Dedifferentiated amniotic fluid mesenchymal stem cell (primary cell): ENCODE measurements around the gene SGSH.
"Not testable (repeated sequence)": the region's sequence is repeated elsewhere in the genome, so short reads cannot be mapped to it uniquely, and the experiment has no call there.

Experiments used
- DNase-seq: peaks from one replicate; pipeline ENCODE4 v3.0.0-alpha.2; 2016; ENCODE audit errors: extremely low spot score

The SGSH gene

GRCh38 chr17:80210348-80211108 is 9.6 kb downstream of the SGSH start:
- DNase-seq: no peak

- DNase-seq: no peak
Measured at GRCh38 chr17:80209765-80210164, 10.4 kb downstream of the SGSH start.

- DNase-seq: no peak
Measured at GRCh38 chr17:80208050-80208449, 12.1 kb downstream of the SGSH start.

DNA sequence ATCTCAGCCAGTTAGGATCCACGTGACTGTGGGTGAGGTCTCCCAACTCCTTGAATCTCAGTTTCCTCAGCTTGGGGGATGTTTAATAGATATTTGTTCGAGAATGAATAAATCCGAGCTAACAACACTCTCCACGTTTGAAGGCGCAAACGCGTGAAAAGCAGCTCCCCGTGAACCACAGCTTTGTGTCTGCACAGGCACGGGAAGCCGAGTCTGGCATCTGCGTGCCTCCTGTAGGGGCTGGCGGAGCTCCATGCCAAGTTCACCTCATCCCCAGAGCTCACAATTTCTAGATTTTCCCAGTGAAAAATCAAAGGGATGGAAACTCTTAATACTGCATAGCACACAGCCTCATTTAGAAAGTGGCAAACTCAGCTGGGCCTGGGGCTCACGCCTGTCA is 14.3 kb downstream of the SGSH start:
- no peak for DNase-seq

DNA sequence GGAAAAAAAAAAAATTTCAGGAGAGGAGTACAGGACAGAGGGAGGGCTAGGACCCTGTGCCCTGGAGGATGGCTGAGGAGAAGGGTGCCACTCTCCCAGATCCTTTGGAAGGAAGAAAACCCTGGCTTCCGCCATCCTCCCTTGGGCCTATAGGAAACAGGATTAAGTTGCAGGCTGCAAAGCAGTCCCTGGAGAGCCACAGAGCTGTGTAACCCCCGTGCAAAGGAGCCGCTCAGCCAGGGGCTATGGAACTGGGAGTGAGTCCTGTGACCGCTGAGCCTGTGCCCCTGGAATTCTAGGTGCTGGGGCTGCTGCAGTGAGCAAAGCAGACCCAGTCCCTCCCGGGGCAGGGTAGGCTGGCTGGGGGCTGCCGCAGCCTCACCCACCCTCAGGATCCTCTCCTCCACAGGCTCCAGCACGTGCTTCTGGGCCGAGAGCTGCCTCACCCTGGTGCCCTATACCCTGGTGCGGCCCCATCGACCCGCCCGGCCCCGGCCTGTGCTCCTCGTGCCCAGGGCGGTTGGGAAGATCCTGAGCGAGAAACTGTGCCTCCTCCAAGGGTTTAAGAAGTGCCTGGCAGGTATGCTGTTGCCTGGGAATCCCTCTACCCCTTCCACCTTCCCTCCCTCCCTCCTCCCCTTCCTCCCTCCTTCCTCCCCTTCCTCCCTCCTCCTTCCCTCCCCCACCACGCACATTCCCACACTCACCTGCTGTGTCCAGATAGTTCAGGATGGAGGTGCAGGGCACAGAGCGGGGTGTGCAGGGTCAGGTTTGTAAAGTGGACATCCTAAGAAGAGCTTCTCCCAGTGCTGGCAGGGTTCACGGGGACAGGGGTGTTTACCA is 15.3 kb downstream of the SGSH start:
- DNase-seq: no peak

- no peak for DNase-seq
Measured at GRCh38 chr17:80203471-80203963, 16.6 kb downstream of the SGSH start.

DNA sequence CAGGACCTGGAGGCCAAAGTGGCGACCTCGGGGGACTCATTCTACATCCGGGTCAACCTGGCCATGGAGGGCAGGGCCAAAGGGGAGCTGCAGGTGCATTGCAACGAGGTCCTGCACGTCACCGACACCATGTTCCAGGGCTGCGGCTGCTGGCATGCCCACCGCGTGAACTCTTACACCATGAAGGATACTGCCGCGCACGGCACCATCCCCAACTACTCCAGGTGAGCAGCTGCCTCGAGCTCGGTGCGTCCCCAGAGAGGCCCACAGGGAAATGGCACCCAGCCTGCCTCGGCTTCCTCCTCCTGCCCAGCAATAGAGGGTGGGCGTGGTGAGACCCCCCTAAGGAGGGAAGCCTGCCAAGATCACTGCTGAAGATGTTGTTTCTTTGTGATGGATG is 17.9 kb downstream of the SGSH start:
- DNase-seq: no peak

DNA sequence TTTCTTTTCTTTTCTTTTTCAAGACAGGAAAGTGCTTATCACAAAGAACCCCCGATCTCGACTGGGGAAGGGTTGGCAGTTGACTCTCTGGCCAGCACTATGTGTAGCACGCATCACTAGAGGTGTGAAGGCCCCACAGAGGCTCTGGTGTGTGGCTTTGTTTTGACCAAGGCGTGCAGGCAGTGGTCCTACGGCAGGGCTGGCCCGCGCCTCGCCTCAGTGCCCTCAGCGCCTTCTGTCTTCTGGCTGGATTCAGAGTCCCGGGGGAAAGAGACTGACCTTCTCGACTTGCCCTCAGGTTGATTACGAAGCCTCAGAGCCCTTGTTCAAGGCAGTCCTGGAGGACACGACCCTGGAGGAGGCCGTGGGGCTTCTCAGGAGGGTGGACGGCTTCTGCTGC is 18.7 kb downstream of the SGSH start:
- DNase-seq: no peak

DNA sequence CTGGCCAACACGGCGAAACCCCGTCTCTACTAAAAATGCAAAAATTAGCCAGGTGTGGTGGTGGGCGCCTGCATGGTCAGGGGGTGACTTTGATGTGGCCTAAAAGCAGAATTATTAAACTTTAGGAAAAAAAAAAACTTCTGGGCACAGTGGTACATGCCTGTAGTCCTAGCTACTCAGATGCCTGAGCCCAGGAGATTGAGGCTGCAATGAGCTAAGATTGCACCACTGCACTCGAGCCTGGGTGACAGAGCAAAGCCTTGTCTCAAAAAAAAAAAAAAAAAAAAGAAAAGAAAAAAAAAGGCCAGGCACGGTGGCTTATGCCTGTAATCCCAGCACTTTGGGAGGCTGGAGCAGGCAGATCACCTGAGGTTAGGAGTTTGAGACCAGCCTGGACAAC is 20.8 kb downstream of the SGSH start:
- not testable (repeated sequence) for DNase-seq

DNA sequence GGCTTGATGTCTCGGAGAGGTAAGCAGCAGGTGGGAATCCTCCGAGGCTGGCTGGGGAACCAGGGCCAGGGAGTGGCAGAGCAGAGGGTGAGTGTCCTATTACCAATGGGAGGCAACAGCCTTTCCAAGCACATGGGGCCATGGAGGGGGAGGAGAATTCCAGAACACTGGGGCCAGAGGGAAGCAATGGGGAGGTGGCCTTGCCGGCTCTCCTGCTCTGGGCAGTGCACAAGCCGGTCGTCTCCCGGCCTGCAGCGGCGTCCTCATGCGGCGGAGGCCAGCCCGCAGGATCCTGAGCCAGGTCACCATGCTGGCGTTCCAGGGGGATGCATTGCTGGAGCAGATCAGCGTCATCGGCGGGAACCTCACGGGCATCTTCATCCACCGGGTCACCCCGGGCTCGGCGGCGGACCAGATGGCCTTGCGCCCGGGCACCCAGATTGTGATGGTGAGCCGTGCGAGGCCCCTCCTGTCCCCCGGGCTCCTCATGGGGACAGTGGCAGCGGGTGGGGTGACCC is 21.9 kb downstream of the SGSH start:
- DNase-seq: no peak

DNA sequence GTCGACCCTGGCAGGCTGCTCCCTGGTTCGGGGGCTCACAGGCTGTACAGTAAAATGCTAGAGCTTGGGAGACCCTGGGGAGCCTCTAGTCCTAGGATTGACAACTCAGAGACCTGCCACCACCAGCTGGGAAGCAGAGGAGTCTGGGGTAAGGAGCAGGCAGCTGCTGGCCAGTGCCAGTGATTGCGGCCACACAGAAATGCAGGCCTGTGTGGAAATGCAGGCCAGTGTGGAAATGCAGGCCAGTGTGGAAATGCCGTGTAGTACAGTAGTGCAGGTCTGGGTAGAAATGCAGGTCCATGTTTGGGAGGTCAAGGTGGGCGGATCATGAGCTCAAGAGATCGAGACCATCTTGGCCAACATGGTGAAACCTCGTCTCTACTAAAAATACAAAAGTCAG is 23.5 kb downstream of the SGSH start:
- DNase-seq: no peak

- DNase-seq: no peak
Measured at GRCh38 chr17:80195671-80196529, 24.2 kb downstream of the SGSH start.

DNA sequence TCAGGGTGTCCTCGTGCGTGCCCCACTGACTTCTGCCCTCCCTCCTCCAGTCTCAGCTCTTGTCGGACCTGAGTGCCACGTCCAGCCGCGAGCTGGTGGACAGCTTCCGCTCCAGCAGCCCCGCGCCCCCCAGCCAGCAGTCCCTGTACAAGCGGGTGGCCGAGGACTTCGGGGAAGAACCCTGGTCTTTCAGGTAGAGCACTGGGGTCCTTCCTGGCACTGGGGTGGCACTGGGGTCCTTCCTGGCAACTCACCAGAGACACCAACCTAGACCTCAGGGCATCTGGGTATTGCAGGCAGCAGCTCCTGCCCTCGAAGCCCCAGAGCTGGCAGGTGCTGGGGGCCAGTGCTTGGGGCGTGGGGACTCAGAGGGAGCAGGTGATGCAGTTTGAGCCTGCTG is 25.0 kb downstream of the SGSH start:
- DNase-seq: no peak

DNA sequence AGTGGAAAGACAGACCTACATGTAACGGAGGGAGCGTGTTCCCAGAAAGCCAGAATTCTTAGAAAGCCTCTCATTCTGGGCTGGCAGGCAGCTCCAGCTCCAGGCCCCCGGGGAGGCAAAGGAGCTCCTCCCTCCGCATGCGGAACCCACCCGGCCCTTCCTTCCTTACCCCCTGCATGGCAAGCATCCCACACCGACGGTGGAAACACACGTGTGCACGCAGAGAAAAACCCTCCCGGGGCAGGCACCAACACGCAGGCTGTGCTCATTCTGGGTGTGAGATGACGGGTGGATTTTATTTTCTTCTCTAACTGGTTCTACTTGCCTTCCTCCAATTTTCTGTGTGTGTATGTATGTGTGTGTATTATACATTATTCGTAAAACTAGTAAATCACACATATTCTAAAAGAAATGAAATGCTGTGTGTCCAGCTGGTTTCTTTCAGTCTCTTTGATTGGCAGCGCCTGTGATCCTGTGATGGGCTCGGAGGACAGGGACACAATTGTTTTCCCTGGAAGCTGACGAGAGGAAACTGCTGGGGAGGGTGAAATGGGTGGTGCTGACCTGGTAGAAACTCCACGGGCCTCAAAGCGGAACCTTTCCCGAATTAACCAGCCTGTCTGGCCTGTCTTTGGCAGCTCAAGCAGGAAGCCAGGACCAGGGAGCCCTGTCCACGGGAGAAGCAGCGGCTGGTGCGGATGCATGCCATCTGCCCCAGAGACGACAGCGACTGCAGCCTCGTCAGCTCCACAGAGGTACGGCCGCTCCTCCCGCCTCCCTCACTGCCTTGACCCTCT is 28.1 kb downstream of the SGSH start:
- DNase-seq: no peak

- no peak for DNase-seq
Measured at GRCh38 chr17:80191192-80191591, 28.9 kb downstream of the SGSH start.

DNA sequence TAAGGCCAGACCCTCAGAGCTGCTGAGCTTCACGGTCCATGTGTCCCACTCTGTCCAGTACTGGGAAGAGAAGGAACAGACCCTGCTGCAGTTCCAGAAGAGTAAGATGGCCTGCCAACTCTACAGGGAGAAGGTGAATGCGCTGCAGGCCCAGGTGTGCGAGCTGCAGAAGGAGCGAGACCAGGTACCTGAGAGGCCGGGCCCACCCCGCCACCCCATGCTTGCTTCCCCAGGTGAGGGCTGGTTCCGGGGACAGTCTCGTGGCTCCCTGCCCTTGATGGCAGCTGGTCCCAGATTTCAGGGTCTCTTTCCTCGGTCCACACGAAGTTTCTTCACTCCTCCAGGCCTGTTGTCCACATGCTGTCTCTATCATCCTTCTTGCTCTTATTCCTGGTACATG is 29.4 kb downstream of the SGSH start:
- DNase-seq: no peak

GRCh38 chr17:80189611-80190010 is 30.5 kb downstream of the SGSH start:
- no peak for DNase-seq

DNA sequence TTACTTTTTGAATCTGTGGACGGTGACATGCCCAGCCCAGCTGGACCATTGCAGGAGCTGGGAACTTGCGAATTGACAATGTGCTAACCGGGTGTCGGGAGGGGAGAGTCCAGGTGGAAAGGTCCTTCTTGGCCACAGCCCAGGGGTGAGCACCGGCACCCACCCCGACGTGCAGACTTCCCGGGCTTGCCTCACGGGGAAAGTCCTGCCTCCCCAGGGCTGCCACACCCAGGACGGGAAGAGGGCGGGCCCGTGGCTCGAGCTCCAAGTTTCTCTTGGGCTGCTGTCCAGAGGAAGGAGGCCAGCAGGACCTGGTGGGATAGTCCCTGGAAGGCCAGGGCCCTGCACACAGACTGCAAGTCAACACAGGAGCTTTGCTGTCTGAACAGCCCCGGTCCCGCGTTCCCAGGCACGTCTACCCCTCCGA is 32.6 kb downstream of the SGSH start:
- no peak for DNase-seq

GRCh38 chr17:80187090-80187489 is 33.0 kb downstream of the SGSH start:
- DNase-seq: no peak

- DNase-seq: no peak
Measured at GRCh38 chr17:80185968-80186367, 34.2 kb downstream of the SGSH start.

GRCh38 chr17:80184423-80184714 is 35.8 kb downstream of the SGSH start:
- no peak for DNase-seq
